Renal cortical epithelial cell (primary cell): Measurements from ENCODE around the gene SKIC8. TPM values are rescaled to one million over a fixed set of nuclear protein-coding genes. Genes with fewer than 3 reads are reported as not detected.

Experiments used
- DNase-seq: peaks from one replicate; pipeline ENCODE4 v3.0.0-alpha.2; 2011; ENCODE audit warnings: low read depth
- total RNA-seq: library from RNA; depleted of rRNA; stranded (reverse); fragments of >200 nt; gene quantifications from 2 replicates; pipeline ENCODE4 v1.2.3, GENCODE V29; 2014

The SKIC8 gene
- total RNA-seq, 1 donor from 2014 or later, result 60.6 TPM

- DNase-seq, result peak; percentile 20
Observed at GRCh38 chr15:78291698-78292097, 7.7 kb downstream of the SKIC8 start.

- no peak for DNase-seq
Observed at GRCh38 chr15:78291052-78291451, 8.4 kb downstream of the SKIC8 start.

DNA sequence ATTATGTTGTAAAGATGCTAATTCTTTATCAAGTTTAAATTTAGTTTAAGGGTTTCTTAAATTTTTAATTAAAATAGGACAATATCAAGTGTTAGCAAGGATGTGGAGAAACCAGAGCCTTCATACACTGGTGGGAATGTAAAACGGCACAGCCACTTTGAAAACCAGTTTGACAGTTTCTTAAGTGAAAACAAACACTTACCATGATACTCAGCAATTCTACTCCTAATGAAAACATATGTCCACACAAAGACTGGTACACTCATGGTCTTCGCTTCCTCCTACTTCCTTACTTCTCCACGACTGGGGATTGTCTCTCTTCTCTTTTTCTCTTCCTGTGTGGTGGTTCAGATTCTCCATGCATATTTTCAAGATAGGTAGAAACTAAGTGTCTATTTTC is 9.2 kb downstream of the SKIC8 start:
- no peak for DNase-seq

DNA sequence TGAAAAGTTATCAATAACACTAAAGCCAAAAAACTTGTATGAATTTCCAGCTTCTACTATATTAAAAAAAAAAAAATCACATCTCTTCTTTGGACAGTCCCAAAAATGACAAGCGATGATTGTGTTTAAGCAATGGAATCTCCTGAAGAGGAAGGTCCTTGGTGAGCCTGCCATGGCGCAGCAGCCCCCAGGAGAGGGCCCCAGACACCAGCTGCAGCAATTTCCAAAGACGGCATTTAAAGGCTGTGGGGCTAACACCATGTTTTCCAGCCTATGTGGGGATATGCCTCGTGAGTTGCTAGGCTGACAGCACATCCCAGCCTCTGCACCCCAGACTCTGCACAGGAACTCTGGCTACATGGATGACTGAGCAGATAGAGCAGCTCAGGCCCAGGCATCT is 14.7 kb downstream of the SKIC8 start:
- DNase-seq, result no peak

- DNase-seq, result no peak
Observed at GRCh38 chr15:78282324-78282723, 17.1 kb downstream of the SKIC8 start.

DNA sequence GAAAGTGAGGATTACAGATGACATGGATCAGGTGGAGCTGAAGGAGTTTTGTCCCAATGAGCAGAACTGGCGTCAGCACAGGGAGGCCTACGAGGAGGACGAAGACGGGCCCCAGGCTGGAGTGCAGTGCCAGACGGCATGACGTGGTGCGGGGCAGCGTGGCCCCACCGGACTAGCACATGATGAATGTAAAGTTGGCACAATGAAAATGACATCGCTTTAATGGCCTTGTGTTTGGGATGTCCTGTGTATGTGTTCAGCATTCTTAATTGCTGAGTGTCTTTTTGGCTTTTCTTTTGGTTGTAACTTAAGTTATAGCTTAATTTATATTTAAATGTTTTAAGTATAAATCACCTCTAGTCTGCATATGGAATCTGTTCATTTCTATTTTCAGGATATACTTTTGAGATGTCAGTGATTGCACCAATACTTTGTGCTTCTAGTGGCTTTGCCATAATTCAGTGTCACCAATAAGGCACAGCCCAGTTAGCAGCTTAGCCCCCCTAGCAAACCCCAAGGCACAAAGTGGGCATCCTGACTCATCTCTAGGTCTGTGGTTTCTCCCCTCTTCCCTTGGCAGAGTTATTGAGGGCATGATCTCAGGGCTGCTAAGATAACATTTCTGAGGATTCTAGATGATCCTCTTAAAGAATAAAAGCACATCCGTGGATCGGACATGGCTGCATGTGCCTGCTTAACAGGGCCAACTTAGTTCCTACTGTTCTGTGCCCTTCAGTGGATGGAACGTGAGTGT is 18.9 kb downstream of the SKIC8 start:
- no peak for DNase-seq

DNA sequence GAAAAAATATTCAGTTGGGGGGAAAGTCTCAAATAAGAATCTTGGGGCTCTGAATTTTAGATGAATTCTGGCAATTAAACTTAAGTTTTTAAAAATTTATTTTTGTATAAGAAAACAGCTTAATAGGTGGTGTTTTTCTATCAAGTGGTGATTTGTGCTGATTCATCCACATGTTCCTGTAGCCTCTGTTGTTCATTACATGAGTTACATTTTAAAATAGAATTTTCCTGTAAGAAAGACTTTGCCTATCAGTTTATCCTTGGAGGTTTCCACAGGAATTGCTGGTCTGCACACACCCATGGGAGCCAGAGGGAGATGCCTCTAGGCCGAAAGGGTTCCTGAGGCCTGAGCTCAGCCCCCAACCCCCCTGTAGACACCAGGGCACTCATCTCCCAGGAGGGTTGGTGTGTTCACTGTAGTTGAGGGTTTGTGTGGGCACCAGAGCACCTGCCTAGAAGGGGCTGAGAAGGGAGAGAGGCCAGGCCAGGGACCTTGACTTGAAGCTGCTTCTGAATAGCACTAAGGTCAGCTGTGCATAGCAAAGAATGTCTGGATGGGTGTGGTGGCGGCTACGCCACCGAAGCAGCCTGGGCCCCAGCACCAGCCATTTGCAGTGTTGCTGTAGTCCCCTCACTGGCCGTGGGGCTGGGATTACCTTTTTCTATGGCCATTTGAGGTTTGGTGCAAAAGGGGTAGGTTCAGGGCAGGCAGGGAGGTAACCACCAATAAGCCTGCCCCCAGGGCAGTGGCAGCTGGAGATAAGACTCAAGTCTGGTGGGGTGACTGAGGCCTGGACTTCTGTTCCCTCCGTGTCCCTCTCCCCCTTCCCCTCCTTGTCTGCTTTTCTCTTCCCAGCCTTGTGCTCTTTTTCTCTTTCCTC is 23.1 kb downstream of the SKIC8 start:
- peak; percentile 50 for DNase-seq

- no peak for DNase-seq
Observed at GRCh38 chr15:78274994-78275393, 24.4 kb downstream of the SKIC8 start.

DNA sequence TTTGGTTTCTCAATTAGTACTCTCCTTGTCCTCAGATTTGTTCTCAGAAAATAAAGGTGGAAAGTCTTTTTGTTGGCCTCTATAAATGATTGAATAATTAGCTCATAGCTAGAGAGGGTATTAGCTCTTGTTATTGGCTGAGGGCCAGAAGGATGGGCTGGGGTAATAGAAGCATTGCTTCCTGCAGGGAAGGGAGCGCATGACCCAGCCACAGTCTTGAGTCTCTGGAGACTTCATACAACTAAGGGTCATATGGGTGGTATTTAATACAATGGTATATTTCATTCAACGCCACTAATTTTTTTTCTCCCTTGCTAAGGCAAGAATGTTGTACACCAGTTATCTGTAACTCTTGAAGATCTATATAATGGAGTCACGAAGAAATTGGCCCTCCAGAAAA is 26.6 kb downstream of the SKIC8 start:
- DNase-seq, result peak; percentile 22

DNA sequence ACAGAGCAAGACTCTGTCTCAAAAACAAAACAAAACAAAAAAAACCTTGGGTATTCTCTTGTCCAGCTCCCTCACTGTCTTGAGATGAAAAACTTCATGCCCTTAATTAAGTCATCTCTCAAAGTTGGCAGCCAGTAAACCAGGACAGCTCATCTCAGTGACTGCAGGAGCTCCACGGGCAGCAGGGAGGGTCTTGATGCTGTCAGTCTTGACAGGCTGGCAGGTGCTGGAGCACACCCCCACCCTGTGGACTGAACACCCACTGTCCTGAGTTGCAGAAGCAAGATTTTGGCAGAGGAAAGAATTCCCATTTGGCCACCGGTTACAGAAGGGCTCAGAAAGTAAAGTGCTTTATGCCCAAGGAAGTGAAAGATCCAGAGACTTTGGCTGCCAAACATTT is 27.1 kb downstream of the SKIC8 start:
- DNase-seq, result no peak

DNA sequence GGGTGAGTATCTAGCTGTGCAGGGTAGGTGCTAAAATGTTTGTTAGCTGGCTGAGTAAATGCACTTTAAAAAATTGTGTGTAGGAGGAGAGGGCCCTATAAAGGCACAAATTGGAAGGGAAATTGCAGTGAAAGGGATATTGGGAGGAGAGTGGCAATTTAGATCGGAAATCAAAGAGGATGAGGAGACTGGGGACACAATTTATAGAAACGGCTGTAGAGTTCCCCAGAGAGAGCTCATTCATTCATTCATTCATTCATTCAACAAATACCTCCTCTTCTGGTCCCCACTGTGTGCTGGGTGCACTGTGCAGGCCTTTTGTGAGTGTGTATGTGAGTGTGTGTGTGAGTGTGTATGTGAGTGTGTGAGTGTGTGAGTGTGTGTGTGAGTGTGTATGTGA is 32.6 kb downstream of the SKIC8 start:
- no peak for DNase-seq

- DNase-seq, result no peak
Observed at GRCh38 chr15:78266229-78266628, 33.2 kb downstream of the SKIC8 start.

GRCh38 chr15:78265752-78266224 is 33.6 kb downstream of the SKIC8 start:
- DNase-seq, result peak; percentile 82

GRCh38 chr15:78265137-78265460 is 34.3 kb downstream of the SKIC8 start:
- no peak for DNase-seq

GRCh38 chr15:78264304-78265136 is 34.9 kb downstream of the SKIC8 start, which contains the start of gene DNAJA4:
DNAJA4 (plus strand) TSS chr15:78264562; CDS start chr15:78264764, 202 bp downstream.
- no peak for DNase-seq

- DNase-seq, result no peak
Observed at GRCh38 chr15:78263907-78264303, 35.5 kb downstream of the SKIC8 start.

GRCh38 chr15:78263351-78263781 is 36.0 kb downstream of the SKIC8 start:
- no peak for DNase-seq

DNA sequence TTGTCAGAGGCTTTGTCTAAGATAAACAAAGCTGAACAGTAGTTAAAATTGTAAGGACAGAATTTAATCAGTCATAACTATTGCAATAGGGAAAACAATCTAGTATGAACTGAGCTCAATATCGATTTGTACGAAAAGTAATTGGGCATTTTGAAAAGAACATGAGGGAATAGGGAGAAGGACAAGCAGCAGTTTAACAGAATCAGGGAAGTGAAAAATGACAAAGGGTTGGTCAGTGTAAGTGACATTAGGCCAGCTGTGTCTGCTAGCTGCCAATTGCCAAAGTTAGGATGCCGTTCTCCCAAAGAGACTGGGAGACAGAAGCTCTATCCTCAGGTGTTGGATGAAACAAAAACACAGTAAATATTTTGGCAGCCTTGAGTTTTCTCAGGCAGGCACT is 38.3 kb downstream of the SKIC8 start:
- no peak for DNase-seq

DNA sequence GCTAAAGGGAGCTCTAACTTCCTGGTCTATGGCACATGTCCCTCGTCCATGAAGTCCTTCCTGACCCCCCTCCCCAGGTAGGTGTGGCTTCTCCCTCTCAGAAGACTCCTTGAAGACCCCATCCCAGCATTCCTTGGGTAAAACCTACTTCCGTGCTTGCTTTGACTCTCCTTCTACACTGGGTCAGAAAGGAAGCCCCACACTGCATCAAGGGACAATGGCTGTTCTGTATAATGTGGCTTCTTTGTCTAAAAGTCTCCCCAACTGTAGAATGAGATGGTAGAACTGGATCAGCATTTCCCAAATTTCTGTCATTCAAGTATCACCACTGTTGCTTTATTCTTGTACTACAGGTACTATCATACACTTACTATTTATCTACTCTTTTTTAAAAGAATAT is 38.9 kb downstream of the SKIC8 start:
- no peak for DNase-seq

GRCh38 chr15:78259232-78259631 is 40.2 kb downstream of the SKIC8 start:
- DNase-seq, result peak; percentile 42

DNA sequence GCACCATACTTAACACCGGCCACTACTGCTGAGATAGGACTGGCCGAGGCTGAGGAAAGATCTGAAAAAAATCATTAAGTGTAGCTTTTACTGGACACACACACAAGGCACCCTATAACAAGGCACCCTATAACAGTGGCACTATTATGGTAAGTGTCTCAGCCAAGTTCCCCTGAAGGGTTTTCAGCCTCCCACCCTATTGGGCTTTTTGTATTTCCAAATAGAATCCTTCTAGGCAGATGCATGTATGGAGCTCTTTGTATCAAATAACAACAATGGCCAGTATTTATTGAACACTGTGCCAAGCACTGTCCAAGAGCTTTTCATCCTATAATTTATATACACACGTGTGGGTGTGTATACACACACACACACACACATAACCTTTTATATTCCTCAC is 41.7 kb downstream of the SKIC8 start:
- DNase-seq, result no peak

GRCh38 chr15:78256044-78256437 is 43.4 kb downstream of the SKIC8 start:
- no peak for DNase-seq
